ENCODE results near the gene CEP57L1.
"Not testable (repeated sequence)": the region's sequence is repeated elsewhere in the genome, so short reads cannot be mapped to it uniquely, and the experiment has no call there.

Gene CEP57L1

GRCh38 chr6:109105681-109106080 lies 10.4 kb downstream of the CEP57L1 start:
- DNase-seq (ENCODE audit: low read depth in 2 of 2), result no peak

DNA sequence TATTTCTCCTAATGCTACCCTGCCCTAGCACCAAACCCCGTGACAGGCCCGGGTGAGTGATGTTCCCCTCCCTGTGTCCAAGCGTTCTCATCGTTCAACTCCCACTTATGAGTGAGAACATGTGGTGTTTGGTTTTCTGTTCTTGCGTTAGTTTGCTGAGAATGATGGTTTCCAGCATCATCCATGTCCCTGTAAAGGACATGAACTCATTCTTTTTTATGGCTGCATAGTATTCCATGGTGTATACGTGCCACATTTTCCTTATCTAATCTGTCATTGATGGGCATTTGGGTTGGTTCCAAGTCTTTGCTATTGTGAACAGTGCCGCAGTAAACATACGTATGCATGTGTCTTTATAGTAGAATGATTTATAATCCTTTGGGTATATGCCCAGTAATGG lies 14.4 kb downstream of the CEP57L1 start:
- DNase-seq (ENCODE audit: low read depth in 2 of 2), result not testable (repeated sequence)

- DNase-seq (ENCODE audit: low read depth in 2 of 2), result not testable (repeated sequence)
Measured at GRCh38 chr6:109112663-109113062, 17.4 kb downstream of the CEP57L1 start.

- no peak for DNase-seq (ENCODE audit: low read depth in 2 of 2)
Measured at GRCh38 chr6:109117346-109118035, 22.2 kb downstream of the CEP57L1 start.

DNA sequence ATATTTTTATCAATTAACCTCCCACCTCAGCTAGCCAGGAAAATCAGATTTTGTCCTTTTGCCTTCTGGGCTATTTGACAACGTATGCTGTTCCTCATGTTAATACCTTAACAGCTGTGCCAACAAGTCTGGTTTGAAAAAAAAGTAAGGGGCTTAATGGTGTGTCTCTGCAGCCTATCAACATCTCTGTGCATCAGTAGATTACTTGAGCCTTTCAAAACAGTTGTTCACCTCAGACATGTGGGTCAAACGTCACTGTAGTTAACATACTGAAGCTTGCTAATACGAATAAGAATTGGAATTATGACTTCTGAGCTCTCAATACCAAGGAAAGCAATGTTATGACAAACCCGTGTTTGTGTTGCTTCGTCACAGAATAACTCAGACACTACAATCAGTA lies 23.0 kb downstream of the CEP57L1 start:
- no peak for DNase-seq (ENCODE audit: low read depth in 2 of 2)

GRCh38 chr6:109118871-109119354 lies 23.6 kb downstream of the CEP57L1 start:
- no peak for DNase-seq (ENCODE audit: low read depth in 2 of 2)

DNA sequence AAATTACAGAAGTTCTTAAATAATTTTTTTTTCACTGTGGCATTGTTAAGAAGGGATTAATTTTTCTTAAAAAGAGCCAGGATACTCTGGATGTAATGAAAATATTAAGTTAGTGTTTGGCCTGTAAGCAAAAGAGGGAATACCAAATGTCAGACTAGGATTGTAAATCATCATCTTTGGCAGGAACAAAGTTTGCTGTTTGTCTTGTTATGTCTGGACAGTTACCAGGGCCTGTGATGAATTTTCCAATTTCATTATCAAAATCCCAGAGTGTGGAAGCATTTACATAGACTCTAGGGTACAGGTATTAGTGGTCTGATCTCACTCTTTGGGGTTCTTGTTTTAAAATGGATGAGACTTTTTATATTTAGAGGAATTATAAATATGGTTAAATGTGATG lies 26.1 kb downstream of the CEP57L1 start:
- DNase-seq (ENCODE audit: low read depth in 2 of 2), result no peak

GRCh38 chr6:109124219-109124618 lies 28.9 kb downstream of the CEP57L1 start:
- no peak for DNase-seq (ENCODE audit: low read depth in 2 of 2)

GRCh38 chr6:109125504-109125903 lies 30.2 kb downstream of the CEP57L1 start:
- no peak for DNase-seq (ENCODE audit: low read depth in 2 of 2)

DNA sequence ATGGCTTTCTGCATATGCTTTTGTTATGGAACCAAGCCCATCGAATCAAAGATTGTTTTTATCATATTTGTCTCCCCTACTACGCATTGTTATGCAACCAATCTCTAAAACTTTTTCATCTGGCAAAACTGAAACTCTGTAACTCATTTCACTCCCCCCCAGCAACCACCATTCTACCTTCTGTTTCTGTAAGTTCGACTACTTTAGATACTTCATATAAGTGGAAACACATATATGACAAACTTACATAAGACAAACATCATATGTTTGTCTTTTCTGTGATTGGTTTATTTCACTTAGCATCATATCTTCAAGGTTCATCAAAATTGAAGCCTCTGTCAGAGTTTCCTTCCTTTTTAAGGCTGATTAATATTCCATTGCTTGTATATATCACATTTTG lies 34.8 kb downstream of the CEP57L1 start:
- no peak for DNase-seq (ENCODE audit: low read depth in 2 of 2)

DNA sequence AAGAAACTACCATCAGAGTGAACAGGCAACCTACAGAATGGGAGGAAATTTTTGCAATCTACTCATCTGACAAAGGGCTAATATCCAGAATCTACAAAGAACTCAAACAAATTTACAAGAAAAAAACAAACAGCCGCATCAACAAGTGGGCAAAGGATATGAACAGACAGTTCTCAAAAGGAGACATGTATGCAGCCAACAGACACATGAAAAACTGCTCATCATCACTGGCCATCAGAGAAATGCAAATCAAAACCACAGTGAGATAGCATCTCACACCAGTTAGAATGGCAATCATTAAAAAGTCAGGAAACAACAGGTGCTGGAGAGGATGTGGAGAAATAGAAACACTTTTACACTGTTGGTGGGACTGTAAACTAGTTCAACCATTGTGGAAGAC lies 40.3 kb downstream of the CEP57L1 start:
- DNase-seq (ENCODE audit: low read depth in 2 of 2), result not testable (repeated sequence)

GRCh38 chr6:109136039-109136438 lies 40.7 kb downstream of the CEP57L1 start:
- DNase-seq (ENCODE audit: low read depth in 2 of 2), result not testable (repeated sequence)

- DNase-seq (ENCODE audit: low read depth in 2 of 2), result not testable (repeated sequence)
Measured at GRCh38 chr6:109136530-109136929, 41.2 kb downstream of the CEP57L1 start.

GRCh38 chr6:109139109-109139508 lies 43.8 kb downstream of the CEP57L1 start:
- DNase-seq (ENCODE audit: low read depth in 2 of 2), result no peak

DNA sequence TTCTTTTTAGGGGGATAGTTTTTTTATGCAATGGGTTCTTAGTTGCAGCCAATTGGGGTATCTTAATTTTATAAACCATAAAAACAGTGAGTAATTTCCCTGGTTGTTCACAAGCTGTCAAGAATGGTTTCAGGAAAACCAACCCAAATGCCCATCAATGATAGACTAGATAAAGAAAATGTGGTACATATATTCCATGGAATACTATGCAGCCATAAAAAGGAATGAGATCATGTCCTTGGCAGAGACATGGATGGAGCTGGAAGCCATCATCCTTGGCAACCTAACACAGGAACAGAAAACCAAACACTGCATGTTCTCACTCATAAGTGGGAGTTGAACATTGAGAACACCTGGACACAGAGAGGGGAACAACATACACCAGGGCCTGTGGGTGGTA lies 46.8 kb downstream of the CEP57L1 start:
- not testable (repeated sequence) for DNase-seq (ENCODE audit: low read depth in 2 of 2)

GRCh38 chr6:109143191-109143590 lies 47.9 kb downstream of the CEP57L1 start:
- DNase-seq (ENCODE audit: low read depth in 2 of 2), result no peak

DNA sequence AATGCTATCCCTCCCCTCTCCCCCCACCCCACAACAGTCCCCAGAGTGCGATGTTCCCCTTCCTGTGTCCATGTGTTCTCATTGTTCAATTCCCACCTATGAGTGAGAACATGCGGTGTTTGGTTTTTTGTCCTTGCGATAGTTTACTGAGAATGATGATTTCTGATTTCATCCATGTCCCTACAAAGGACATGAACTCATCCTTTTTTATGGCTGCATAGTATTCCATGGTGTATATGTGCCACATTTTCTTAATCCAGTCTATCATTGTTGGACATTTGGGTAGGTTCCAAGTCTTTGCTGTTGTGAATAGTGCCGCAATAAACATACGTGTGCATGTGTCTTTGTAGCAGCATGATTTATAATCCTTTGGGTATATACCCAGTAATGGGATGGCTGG lies 52.9 kb downstream of the CEP57L1 start:
- not testable (repeated sequence) for DNase-seq (ENCODE audit: low read depth in 2 of 2)

- not testable (repeated sequence) for DNase-seq (ENCODE audit: low read depth in 2 of 2)
Measured at GRCh38 chr6:109148716-109149115, 53.4 kb downstream of the CEP57L1 start.

DNA sequence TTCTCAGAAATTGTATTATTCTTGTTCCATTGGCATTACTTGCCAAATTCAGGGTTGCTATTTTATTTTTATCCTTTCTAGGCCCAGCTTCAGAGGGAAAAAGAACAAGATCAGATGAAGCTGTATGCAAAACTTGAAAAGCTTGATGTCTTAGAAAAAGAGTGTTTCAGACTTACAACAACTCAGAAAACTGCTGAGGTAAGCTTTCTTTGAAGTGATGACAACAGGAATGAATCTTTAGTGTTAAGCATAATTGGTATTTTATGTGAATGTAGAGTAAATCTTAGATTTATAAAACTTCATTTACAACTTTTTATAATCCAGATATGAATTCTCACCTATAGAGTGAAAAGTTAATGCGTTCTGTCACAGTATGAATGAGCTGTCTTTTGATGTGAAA lies 58.4 kb downstream of the CEP57L1 start:
- DNase-seq (ENCODE audit: low read depth in 2 of 2), result no peak

DNA sequence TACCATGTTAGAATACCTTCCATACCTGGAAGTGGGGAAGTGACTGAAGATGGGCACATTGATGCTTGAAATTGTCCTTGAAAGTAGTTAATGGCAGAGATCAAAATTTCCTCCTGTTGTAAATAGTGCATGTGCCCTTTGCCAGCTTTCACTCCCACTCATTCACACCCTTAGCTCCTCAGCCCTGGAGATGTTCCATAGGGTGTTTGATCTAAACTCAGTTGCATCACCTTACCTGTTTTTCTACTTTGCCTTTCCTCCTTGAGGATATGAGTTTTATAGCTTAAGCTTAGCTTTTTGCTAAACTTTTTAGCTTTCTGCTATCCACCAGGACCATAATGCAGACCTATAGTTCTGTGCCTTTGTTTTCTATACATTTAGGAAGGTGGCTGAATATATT lies 69.0 kb downstream of the CEP57L1 start:
- DNase-seq (ENCODE audit: low read depth in 2 of 2), result no peak

DNA sequence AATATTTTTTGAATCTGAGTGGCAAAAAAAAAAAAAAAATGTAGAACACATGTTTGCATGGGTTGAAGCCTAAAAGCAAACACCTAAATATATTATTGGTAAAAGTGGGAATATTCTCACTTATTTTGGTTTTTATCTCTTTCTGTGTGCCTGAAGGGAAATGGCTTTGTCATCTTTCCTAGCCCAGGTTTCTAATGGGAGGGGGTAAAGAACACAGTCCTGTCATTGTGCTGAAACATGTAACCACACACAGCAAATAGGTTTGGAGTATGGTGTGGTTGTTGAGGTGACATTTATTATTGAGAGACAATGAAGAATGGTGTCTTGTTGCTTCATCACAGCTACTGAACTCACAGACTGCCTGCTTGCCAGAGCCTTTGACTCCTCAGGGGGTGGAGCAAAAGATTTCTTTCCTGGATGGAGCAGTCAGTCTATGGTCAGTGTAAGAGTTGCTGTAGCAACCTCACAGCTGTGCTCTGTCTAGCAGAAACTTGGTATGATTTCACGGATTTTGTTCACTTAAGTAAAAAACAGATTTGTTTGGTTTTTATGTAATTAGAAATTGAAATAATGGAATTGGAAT lies 70.2 kb downstream of the CEP57L1 start:
- DNase-seq (ENCODE audit: low read depth in 2 of 2), result peak in 1 of 2 experiments; percentile 11

DNA sequence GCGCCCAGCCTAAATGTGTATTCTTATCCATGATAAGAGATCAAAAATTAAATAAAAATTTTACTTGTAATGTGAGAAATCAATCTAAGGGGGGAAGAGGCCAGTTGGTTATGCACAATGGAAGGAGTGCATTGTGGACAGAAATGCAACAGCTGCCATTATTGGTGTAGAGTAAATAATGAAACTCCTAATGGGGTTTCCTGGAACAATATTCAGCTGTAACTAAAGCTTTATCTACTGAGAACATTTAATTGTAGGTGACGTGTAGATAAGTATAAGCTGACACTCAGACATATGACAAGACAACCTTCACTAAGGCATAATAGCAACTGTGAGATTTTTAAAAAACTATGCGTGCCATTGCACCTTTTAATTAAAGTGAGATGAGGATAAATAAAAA lies 71.4 kb downstream of the CEP57L1 start:
- no peak for DNase-seq (ENCODE audit: low read depth in 2 of 2)

- DNase-seq (ENCODE audit: low read depth in 2 of 2), result no peak
Measured at GRCh38 chr6:109167562-109167961, 72.3 kb downstream of the CEP57L1 start.

GRCh38 chr6:109170333-109170732 lies 75.0 kb downstream of the CEP57L1 start:
- no peak for DNase-seq (ENCODE audit: low read depth in 2 of 2)

Data from fibroblast of skin of left quadriceps (primary cell).